ACC112 (cell line): Measurements from ENCODE around the gene PSMB8.

ENCODE experiments used
- H2AFZ ChIP-seq: fragments of 200-600 bp; sonication (generic); one replicate; pipeline ENCODE4 v1.6.0; 2017; ENCODE audit warnings: antibody characterized with exemption, low read length; ENCODE audit not compliant: unreplicated experiment
- H3K27ac ChIP-seq: fragments of 200-600 bp; sonication (generic); 2 replicates; pipeline ENCODE4 v1.5.1; 2014; ENCODE audit warnings: low read depth, mild to moderate bottlenecking, antibody characterized with exemption, low read length, moderate library complexity
- H3K27me3 ChIP-seq: fragments of 200-600 bp; sonication (generic); 2 replicates; pipeline ENCODE4 v1.6.1; 2014; ENCODE audit warnings: mild to moderate bottlenecking, antibody characterized with exemption, low read length, moderate library complexity, mixed read lengths; ENCODE audit not compliant: insufficient read depth
- H3K36me3 ChIP-seq: fragments of 200-600 bp; sonication (generic); 2 replicates; pipeline ENCODE4 v1.6.1; 2016; ENCODE audit warnings: mild to moderate bottlenecking, antibody characterized with exemption, low read length, moderate library complexity, mixed read lengths; ENCODE audit not compliant: insufficient read depth
- H3K4me1 ChIP-seq: fragments of 200-600 bp; sonication (generic); one replicate; pipeline ENCODE4 v1.6.1; 2016; ENCODE audit warnings: low read length, mixed read lengths; ENCODE audit not compliant: insufficient read depth, unreplicated experiment, control insufficient read depth
- H3K4me3 ChIP-seq: fragments of 200-600 bp; sonication (generic); 2 replicates; pipeline ENCODE4 v1.5.1; 2014; ENCODE audit warnings: mild to moderate bottlenecking, low read depth, low read length
- H3K79me2 ChIP-seq: fragments of 200-600 bp; sonication (generic); one replicate; pipeline ENCODE4 v1.6.0; 2016; ENCODE audit warnings: low read length; ENCODE audit not compliant: control insufficient read depth, unreplicated experiment, insufficient read depth

PSMB8 gene

GRCh38 chr6:32847004-32847403, 3.2 kb upstream of the PSMB8 start:
- H3K4me1 ChIP-seq, result peaks cover 25% of the 10 kb centered on the region
- H3K36me3 ChIP-seq, result peaks cover 53% of the 10 kb centered on the region
- H3K27ac ChIP-seq, result no peak overlapping the region
- H2AFZ ChIP-seq, result no peak overlapping the region
- H3K27me3 ChIP-seq, result no peaks in the 10 kb centered on the region
- no peak overlapping the region for H3K4me3 ChIP-seq
- peaks cover 52% of the 10 kb centered on the region for H3K79me2 ChIP-seq

- no peak overlapping the region for H2AFZ ChIP-seq
- no peak overlapping the region for H3K4me3 ChIP-seq
- H3K4me1 ChIP-seq, result peaks cover 21% of the 10 kb centered on the region
- no peaks in the 10 kb centered on the region for H3K27me3 ChIP-seq
- peaks cover 48% of the 10 kb centered on the region for H3K36me3 ChIP-seq
- peaks cover 40% of the 10 kb centered on the region for H3K79me2 ChIP-seq
- 0 out of 2 replicates have a peak overlapping the region, but pooled peaks have one; percentile 5 for H3K27ac ChIP-seq
Measured at GRCh38 chr6:32845384-32845884, 1.6 kb upstream of the PSMB8 start.

GRCh38 chr6:32844839-32845383, 1.1 kb upstream of the PSMB8 start:
- Histone ChIP-seq H2AFZ (no peak overlapping the region), H3K27me3 (no peaks in the 10 kb centered on the region), H3K4me1 (peaks cover 21% of the 10 kb centered on the region), H3K4me3 (peak overlapping the region; percentile 95), H3K79me2 (peaks cover 34% of the 10 kb centered on the region), H3K27ac (0 out of 2 replicates have a peak overlapping the region, but pooled peaks have one; percentile 5), H3K36me3 (peaks cover 45% of the 10 kb centered on the region)

GRCh38 chr6:32843331-32843978, 392 bp downstream of the PSMB8 start:
- Histone ChIP-seq H3K79me2 (peaks cover 32% of the 10 kb centered on the region), H3K36me3 (peaks cover 37% of the 10 kb centered on the region), H3K4me3 (peak overlapping the region; percentile 95), H3K4me1 (peaks cover 21% of the 10 kb centered on the region), H3K27me3 (no peaks in the 10 kb centered on the region), H3K27ac (peak overlapping the region; percentile 87), H2AFZ (peak overlapping the region; percentile 20)

- peak overlapping the region; percentile 95 for H3K4me3 ChIP-seq
- H2AFZ ChIP-seq, result no peak overlapping the region
- H3K4me1 ChIP-seq, result peaks cover 21% of the 10 kb centered on the region
- H3K79me2 ChIP-seq, result peaks cover 33% of the 10 kb centered on the region
- H3K27ac ChIP-seq, result no peak overlapping the region
- H3K36me3 ChIP-seq, result peaks cover 31% of the 10 kb centered on the region; the same call in 1 of the 2 replicates
- H3K27me3 ChIP-seq, result no peaks in the 10 kb centered on the region
Measured at GRCh38 chr6:32842690-32843089, 1.2 kb downstream of the PSMB8 start.

GRCh38 chr6:32842021-32842650, 1.7 kb downstream of the PSMB8 start:
- Histone ChIP-seq H3K79me2 (peaks cover 37% of the 10 kb centered on the region), H3K4me3 (peak overlapping the region; percentile 95), H3K36me3 (peaks cover 25% of the 10 kb centered on the region; the same call in 1 of the 2 replicates), H3K27ac (no peak overlapping the region), H2AFZ (no peak overlapping the region), H3K27me3 (no peaks in the 10 kb centered on the region), H3K4me1 (peaks cover 27% of the 10 kb centered on the region)

GRCh38 chr6:32840604-32841246, 3.1 kb downstream of the PSMB8 start:
- Histone ChIP-seq H3K27me3 (no peaks in the 10 kb centered on the region), H3K4me3 (no peak overlapping the region), H3K4me1 (peaks cover 32% of the 10 kb centered on the region), H3K36me3 (peaks cover 14% of the 10 kb centered on the region; the same call in 1 of the 2 replicates), H2AFZ (no peak overlapping the region), H3K79me2 (peaks cover 44% of the 10 kb centered on the region), H3K27ac (no peak overlapping the region)

GRCh38 chr6:32839356-32839755, 4.5 kb downstream of the PSMB8 start:
- Histone ChIP-seq H3K36me3 (peaks cover 16% of the 10 kb centered on the region; the same call in 1 of the 2 replicates), H3K79me2 (peaks cover 48% of the 10 kb centered on the region), H3K4me1 (peaks cover 25% of the 10 kb centered on the region), H2AFZ (no peak overlapping the region), H3K4me3 (no peak overlapping the region), H3K27ac (no peak overlapping the region), H3K27me3 (no peaks in the 10 kb centered on the region)

GRCh38 chr6:32838114-32838958, 5.5 kb downstream of the PSMB8 start, which contains the start of gene TAP2:
Gene TAP2, minus strand, starts transcription at chr6:32838739. Its CDS starts 506 bp downstream, at chr6:32838233.
- peak within 1 kb of the TSS; percentile 89 for H3K4me3 ChIP-seq
- H3K36me3 ChIP-seq, result peaks cover 22% of the 10 kb centered on the region; the same call in 1 of the 2 replicates
- H3K4me1 ChIP-seq, result peaks cover 25% of the 10 kb centered on the region
- no peaks in the 10 kb centered on the region for H3K27me3 ChIP-seq
- H2AFZ ChIP-seq, result peak within 1 kb of the TSS; percentile 51
- peak within 1 kb of the TSS; percentile 70 for H3K27ac ChIP-seq
- H3K79me2 ChIP-seq, result peaks cover 39% of the 10 kb centered on the region
